OCI-M1 (cell line): ENCODE measurements around the gene WASHC3.
"Not testable (repeated sequence)": the region's sequence is repeated elsewhere in the genome, so short reads cannot be mapped to it uniquely, and the experiment has no call there.

ENCODE experiments used
- DNase-seq: peaks from one replicate; lab custom pipeline; 2025; lab: John Stamatoyannopoulos, UW

The WASHC3 gene

DNA sequence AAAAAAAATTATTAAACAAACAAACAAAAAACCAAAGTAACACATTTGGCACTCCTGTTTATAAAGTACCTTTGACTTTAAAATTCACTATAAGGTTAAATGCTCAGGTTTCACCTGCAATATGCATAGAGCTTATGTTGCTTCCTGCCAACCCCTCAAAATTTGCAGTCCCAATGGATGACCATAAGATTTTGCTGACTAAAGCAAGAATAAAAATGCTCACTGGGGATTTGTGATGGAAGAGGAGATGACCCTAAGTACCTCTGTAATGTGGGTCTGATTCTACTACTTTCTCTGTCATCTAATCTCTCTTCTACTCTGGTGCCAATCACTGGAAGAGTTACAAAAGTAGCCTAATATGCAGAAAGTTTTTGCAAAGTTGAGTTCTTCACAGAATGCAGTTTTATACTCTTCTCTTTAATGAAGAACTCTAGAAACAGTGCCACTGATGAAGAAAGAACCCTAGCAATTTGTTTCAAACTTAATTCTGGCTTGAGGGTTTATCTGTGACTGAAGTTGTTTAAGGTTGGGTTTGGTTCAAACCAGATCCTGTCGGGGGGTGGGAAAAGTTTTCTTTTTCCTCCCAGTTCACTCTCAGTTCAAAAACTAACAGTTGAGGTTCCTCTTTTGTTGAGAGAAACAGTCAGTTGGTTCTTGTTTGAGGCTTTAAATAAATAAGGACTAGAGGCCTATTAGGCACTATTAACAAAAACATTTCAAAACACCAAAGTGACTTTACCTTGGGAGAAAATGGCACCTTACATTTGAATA lies 10.9 kb downstream of the WASHC3 start:
- peak; percentile 55 for DNase-seq

DNA sequence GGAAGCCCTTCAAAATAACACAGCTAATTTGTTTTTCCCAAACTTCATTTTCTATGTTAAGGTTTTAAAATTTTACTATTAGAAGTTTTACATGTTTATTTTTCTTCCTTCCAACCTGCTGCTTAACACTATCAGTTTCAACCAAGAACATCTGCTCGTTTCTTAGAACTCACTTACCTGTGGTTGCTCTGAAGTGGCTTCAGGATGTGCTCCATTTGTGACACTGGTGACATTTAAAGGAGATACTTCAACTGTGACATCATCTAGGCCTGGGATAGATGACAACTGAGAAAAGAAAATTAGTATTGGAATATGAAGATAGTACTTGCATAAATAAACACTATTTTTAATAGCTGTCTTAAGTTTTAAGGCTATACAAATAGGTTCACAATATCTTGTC lies 17.9 kb downstream of the WASHC3 start:
- no peak for DNase-seq

DNA sequence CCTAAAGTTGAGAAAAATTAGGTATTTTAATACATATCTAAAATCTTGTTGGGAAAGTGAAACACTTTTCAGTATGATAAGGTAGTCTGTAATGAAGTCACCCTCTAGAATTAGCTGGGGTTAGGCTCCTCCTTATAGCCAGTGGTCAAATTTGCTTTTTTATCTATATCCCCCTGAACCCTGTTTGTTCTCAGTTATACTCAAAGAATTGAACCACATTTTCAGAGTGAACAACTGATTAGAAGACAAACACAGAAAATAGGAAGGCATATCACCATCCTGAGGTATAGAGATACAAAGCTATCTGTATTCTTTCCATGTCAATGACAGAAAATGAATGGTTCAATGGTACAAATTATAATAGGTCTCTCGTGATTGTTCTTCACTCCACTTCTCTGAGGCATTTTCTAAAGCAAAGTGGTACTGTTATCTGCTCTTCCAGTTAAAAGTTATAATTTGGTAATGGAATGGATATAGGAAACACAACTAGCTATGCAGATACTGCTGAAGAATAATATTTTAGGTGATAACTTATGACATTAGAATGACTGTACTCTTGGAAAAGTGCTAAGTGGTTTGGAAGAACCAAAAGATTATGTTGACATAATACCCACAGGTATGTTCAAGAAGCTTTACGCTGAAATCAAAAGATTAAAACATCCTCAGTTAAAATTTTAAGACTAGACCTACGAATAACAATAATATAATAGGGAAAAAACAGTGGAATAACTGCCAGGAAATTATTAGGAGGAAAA lies 27.6 kb downstream of the WASHC3 start:
- peak; percentile 72 for DNase-seq

DNA sequence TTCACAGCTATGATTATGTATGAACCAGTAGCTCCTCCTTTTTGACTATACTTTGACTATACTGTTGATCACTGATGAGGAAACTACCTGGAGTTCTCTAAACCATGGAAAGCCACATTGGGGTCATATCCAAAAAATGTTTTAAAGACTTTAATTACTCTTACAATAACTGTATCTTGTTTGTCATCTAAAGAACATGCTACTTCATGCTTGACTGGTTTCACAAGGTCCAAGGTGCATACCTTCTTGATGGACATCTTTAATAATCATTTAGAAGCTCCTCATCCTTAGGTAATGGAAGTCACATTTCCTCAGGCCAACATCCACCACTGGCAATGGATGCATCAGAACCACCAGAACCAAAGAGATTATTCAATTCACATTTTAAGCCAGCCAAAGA lies 29.9 kb downstream of the WASHC3 start:
- DNase-seq, result no peak

DNA sequence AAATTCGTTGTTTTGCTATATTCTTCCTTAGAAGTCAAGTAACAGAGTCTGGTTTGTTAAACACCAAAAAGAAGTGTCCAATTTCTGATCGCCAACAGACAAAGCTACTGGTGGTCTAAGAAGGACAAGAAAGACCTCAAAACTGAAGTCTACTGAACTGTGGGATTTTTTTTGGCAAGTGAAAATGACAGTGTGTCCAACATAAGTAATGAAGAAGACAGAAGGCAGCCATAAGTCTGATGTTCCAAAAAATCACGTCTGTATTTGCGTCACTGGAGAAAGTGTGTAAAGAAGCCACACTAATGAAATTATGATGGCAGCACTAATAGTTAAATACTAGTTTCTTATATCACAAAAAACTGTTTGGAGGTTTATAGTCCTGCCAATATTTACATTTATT lies 32.6 kb downstream of the WASHC3 start:
- no peak for DNase-seq

DNA sequence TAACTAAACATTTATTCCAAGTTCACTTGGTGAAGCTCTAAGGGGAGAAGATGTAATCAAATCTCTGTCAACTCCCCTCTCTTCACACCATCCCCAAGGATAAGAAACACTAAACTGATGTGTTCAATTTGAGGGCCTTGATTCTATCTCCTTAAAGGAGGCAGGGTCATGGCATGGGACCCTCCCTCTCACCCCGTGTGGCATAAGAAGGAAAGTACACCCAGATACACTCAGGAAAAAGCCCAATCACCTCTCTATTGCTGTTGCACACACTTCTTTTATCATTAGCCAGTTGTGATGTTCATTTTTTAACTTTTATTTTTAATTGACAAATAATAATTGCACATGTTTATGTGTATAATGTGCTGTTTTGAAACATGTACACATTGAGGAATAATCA lies 35.1 kb downstream of the WASHC3 start:
- DNase-seq, result peak; percentile 6

DNA sequence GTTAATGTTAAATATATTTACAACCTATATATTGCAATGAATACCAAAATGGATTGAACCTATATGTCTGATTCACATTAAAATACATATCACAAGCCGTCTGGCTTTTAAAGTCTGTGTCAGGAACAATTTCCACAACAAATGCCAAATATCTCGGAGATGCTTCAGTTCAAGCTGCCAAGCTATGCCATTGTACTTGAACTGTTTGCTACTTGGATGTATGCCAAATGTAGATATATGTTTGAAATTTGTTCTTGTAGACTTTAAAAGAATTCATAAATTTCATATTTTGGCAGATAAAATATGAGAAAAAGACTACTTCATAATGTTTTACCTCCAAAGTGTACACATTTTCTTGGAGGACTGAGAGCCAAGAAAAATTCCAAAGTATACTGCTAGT lies 37.0 kb downstream of the WASHC3 start:
- DNase-seq, result no peak

DNA sequence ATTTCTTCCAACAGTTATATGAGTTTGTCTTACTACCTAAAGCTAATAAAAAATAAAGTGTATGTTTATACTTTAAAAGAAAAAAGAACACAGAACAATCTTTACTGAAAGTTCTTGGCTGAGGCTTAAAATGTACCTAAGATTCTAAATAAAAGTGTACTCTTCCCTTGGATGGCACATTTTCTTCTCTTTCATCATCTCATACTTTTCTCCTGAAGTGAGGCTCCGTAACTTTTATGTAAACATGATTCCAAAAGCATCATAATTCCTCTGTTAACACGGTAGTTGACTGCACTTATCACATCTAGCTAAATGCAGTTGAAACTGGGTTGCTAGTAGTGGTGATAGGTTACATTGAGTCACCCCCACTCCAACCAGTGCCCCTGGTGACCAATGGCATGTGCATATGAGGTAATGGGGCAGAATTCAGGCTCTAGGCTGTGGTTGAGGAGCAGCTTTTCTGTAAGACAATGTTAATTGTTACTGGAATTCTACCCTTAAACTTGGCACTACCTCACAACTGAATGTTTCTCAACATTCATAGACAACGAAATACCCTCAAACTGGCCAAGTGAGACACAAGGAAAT lies 38.4 kb downstream of the WASHC3 start:
- DNase-seq, result no peak

DNA sequence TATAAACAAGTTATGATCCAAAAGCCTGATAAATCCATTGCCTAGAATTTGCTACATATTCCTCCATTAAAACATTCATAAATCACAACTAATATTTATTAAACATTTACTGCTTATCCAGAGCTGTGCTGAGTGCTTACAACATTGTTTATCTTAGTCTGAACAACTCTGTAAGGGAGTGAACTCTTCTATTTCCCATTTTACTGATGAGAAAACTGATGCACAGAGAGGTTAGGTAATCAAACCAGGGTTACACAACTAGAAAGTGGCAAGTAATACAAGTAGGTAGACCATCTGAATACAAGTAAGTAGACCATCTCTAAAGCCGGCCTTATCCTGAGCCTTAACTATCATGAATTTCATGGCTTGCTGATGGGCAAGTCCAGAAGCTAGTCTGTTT lies 39.5 kb downstream of the WASHC3 start:
- DNase-seq, result no peak

DNA sequence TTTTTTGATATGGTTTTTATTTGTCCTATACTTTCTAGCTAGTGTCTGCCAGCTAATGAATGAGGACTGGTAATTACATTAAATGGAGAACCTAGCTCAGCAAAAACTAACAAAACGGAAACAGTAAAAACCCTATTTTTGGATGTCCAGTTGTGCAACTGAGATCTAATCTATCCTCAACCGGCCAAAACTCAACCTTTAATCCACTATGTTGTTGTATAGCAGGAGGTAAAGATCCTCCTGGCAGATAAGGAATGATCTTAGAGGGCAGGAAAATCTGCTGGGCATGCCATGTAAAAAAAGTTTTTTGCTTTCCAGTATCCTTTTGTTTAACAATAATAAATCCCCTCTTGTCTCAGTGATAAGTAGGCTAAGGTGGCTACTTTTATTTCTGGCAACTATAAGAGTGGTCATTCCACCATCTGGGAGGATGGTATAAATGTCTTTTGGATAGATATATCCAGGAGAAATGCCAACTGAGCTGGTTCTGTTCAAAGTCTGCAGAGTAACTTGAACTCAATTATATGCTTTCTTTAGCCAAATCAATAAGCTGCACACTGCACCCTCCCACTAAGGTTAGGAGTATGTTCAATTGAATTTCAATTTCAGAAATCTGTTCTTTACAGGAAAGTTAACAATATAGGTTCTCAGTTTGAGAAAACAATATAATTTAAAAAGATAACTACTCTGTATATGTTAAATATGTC lies 40.1 kb downstream of the WASHC3 start:
- peak; percentile 51 for DNase-seq

DNA sequence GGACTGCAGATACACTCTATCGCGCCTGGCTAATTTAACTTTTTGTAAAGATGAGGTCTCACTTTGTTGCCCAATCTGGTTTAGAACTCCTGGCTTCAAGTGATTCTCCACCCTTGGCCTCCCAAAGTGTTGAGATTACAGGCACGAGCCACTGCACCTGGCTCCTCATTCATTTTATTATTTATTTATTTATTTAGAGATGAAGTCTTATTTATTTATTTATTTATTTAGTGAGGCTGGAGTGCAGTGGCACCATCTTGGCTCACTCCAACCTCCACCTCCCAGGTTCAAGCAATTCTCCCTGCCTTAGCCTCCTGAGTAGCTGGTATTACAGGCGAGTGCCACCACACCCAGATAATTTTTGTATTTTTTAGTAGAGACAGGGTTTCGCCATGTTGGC lies 43.2 kb downstream of the WASHC3 start:
- DNase-seq, result not testable (repeated sequence)

DNA sequence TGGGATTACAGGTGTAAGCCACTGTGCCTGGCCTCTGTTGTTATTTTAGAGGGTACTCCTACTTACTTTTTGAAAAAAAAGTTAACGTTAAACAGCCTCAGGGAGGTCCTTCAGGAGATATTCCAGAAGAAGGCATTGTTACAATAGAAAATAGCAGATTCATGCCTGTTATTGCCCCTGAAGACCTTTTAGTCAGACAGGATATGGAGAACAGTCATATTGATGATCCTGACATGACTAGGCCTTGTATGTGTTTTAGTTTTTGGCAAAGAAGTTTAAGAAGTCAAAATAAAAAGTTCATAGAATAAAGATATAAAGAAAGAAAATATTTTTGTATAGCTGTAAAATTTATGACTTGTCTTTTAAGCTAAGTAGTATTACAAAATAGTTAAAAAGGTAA lies 45.3 kb downstream of the WASHC3 start:
- no peak for DNase-seq

DNA sequence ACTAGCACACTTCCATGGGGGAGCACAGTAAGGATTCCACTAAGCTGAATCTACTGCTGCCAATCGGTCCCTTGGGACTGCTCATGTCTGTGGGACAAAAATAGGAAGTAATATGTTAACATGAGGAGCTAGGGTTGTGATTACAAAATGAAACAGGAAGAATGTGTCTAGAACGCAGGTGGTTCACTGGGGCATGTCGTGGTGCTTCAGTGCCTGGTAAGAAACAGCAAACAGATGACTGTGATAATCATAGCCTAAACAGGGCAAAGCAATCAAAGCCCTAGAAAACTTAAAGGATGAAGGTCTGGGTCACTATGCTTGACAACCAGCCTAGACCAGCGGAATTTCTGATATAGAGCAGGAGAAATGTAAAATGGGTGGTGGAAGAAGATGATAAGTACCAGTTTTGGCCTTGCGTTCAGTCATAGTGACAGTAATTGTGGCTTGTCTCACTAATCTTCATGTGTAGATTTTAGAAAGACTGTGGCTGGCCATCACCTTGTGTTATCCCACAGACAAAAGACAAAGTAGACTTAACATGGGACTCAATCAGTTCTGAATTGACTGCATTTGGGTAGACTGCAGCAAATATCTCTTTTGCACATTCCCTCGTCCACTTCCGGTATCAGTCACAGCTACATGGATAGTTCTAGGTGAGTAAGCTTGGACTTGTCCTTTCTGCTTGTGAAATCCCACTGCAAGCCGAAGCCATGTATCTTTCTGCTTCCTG lies 51.4 kb downstream of the WASHC3 start:
- DNase-seq, result no peak

DNA sequence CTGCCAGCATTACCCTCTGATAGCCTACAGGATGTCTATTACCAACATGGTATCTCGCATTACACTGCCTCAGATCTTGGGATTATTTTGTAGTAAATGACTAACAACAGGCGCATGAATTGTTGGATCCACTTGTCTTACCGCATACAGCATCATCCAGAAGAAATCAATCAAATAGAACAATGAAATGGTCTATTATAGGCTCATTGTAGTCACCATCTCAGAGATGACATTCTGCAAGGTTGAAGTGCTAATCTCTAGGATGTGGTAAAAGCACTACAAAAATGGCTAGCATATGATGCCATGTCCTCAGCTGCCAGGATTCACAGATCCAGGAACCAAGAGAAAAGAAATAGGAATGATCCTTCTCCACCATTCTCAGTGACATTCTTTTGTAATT lies 52.0 kb downstream of the WASHC3 start:
- DNase-seq, result no peak

DNA sequence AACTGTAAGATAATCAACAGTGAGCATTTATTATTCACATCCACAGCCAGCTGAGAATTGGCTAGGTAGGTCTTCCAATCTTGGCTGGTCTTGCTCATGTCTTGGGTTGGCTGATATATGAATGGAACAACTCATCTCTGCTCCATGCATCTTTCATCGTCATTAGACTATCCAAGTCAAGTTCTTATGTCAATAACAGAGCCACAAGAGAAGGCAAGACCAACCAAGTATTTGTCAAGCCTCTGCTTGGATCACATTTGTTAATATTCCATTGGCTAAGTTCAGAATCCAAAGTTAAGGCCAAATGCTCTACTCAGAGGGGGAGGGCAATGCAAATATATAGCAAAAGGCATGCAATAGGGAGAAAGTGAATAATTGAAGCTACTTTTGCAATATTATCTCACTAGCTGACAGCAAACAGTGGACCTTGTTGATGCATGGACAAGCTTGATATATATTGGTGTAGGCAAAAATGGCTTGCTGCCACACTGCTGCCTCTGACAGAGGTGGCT lies 53.1 kb downstream of the WASHC3 start:
- DNase-seq, result no peak

DNA sequence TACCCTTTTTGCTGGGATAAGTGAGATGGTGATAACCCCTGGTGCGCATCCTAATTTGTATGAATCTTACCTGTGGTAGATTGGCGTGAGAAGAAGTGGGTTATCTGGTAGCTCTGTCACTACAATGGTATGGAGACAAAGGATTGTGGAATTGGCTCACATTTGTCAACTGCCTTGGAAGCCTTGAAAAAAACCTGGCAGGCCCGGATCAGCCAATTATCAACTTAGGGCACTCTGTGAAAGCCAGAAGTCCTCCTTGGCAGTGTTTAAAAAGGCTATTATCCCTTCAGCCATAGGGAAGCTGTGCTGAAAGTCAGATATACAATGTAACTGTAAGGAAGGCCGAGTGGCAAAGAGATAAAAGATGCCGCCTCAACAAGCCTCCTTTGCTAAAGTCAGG lies 56.5 kb downstream of the WASHC3 start:
- DNase-seq, result no peak

DNA sequence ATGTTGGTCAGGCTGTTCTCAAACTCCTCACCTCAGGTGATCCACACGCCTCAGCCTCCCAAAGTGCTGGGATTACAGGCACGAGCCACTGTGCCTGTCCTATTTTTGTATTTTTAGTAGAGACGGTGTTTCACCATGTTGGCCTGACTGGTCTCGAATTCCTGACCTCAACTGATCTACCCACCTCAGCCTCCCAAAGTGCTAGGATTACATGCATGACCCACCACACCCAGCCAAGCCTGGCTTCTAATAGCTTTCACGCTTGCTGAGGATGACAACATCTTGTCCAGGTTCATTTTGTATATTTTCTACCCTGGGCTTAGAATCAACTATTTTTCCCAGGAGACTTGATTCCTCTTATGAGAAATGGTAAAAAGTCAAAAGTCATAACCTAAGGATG lies 64.7 kb downstream of the WASHC3 start:
- no peak for DNase-seq

DNA sequence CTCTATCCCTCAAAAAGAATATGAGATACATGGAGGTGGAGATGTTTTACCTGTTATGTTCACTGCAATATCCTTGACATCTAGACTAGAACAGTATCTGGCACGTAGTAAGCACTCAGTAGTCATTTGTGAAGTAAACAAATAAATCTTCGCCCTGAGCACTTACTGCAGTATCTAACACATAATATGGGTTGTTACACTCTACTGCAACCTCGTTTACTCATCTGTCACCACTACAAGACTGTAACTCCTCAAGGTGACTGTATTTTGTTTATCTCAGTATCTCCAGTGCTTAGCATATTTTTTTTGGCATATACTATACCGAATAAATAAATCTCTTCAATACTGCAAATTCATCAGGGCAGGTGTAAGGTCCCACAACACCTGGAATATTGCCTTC lies 66.1 kb downstream of the WASHC3 start:
- no peak for DNase-seq

DNA sequence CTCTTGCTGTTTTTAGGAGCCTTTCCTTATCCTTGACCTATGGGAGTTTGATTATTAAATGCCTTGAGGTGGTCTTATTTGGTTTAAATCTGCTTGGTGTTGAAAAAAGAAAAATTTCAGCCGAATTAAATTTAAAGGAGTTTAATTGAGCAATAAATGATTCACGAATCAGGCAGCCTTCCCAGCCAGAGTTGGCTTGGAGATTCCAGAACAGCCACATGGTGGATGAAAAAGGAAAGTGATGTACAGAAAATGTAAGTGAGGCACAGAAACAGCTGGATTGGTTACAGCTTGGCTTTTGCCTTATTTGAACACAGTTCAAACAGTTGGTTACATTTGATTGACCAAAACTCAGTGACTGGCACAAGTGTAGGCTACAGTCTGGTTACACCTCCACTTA lies 69.7 kb downstream of the WASHC3 start:
- no peak for DNase-seq

DNA sequence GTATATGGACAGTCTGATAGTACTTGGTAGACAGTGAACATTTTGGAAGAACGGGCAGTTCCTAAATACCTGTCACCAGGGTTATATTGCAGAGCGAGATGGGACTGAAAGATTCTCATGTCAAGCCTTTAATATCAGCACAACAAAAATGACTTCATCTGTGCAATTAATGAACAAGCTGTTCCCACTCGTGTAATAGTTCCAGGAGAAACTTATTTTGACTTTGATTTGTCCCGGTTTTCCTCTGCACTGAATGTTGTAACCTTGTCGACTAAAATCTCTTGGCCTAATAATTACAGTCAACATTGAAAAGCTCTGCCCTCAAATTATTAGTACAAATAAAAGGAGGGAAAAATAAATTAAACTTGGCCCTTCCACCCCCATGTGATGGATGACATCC lies 79.5 kb downstream of the WASHC3 start:
- no peak for DNase-seq

DNA sequence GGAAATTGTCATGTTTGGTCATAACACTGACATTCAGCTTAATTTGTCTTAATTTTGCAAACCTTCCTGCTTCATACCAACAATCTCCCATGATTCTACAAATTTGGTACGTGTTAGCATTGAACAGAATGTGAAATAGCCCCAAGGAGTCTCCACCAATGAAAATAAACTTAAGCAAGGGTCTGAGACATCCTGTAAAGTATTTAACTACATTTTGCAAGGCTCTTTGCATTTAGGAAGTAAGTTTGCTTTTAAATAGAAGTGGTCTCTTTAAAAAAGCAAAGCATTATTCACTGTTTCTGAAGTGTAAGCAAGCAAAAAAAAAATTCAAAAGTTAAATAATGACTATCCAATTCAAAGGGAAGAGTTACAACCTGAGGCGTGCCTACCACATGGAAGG lies 79.9 kb downstream of the WASHC3 start:
- DNase-seq, result no peak

DNA sequence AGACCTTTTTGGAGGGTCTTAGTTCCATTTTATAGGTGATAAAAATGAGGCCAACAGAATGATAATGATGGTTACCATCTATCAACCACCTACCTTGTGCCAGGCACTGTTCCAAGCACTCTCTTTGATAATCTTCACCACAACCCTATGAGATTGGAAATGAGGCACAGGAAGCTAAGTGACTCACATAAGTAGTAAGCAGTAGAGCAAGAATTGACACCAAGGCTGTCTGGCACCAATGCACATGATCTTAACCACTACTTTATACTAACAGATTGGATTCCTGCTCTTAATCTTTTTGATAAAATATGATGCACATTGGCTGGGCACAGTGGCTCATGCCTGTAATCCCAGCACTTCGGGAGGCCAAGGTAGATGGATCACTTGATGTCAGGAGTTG lies 93.0 kb downstream of the WASHC3 start:
- no peak for DNase-seq
